ENCODE measurements around the gene PCDHGC5. TPM values are rescaled to one million over a fixed set of nuclear protein-coding genes. Genes with fewer than 3 reads are reported as not detected.

Gene PCDHGC5
- total and polyA plus RNA-seq, 2 of the 8 experiments (the other 6 are each of a cell fraction or from before 2014, with no cell fraction given): 0.41 to 1.1 TPM

DNA sequence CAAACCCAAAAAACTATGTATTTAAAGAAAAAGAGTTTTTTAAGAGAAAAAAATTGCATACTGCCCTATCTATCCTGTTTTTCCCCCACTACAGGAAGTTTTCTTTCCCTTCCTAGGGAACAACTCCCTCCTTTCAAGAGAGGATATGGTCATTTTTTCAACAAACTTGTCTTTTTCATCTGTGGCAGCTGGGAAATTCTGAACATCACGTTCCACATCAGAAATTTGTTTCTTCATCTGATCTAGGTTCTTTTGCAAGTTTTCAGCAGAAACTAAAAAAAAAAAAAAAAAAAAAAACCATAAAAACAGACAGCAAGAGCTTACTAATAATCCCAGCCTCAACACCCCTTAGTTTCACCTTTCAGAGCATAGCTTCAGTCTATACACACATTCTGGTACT lies 38.5 kb downstream of the PCDHGC5 start (continued):
- TF ChIP-seq, protein P1, sequence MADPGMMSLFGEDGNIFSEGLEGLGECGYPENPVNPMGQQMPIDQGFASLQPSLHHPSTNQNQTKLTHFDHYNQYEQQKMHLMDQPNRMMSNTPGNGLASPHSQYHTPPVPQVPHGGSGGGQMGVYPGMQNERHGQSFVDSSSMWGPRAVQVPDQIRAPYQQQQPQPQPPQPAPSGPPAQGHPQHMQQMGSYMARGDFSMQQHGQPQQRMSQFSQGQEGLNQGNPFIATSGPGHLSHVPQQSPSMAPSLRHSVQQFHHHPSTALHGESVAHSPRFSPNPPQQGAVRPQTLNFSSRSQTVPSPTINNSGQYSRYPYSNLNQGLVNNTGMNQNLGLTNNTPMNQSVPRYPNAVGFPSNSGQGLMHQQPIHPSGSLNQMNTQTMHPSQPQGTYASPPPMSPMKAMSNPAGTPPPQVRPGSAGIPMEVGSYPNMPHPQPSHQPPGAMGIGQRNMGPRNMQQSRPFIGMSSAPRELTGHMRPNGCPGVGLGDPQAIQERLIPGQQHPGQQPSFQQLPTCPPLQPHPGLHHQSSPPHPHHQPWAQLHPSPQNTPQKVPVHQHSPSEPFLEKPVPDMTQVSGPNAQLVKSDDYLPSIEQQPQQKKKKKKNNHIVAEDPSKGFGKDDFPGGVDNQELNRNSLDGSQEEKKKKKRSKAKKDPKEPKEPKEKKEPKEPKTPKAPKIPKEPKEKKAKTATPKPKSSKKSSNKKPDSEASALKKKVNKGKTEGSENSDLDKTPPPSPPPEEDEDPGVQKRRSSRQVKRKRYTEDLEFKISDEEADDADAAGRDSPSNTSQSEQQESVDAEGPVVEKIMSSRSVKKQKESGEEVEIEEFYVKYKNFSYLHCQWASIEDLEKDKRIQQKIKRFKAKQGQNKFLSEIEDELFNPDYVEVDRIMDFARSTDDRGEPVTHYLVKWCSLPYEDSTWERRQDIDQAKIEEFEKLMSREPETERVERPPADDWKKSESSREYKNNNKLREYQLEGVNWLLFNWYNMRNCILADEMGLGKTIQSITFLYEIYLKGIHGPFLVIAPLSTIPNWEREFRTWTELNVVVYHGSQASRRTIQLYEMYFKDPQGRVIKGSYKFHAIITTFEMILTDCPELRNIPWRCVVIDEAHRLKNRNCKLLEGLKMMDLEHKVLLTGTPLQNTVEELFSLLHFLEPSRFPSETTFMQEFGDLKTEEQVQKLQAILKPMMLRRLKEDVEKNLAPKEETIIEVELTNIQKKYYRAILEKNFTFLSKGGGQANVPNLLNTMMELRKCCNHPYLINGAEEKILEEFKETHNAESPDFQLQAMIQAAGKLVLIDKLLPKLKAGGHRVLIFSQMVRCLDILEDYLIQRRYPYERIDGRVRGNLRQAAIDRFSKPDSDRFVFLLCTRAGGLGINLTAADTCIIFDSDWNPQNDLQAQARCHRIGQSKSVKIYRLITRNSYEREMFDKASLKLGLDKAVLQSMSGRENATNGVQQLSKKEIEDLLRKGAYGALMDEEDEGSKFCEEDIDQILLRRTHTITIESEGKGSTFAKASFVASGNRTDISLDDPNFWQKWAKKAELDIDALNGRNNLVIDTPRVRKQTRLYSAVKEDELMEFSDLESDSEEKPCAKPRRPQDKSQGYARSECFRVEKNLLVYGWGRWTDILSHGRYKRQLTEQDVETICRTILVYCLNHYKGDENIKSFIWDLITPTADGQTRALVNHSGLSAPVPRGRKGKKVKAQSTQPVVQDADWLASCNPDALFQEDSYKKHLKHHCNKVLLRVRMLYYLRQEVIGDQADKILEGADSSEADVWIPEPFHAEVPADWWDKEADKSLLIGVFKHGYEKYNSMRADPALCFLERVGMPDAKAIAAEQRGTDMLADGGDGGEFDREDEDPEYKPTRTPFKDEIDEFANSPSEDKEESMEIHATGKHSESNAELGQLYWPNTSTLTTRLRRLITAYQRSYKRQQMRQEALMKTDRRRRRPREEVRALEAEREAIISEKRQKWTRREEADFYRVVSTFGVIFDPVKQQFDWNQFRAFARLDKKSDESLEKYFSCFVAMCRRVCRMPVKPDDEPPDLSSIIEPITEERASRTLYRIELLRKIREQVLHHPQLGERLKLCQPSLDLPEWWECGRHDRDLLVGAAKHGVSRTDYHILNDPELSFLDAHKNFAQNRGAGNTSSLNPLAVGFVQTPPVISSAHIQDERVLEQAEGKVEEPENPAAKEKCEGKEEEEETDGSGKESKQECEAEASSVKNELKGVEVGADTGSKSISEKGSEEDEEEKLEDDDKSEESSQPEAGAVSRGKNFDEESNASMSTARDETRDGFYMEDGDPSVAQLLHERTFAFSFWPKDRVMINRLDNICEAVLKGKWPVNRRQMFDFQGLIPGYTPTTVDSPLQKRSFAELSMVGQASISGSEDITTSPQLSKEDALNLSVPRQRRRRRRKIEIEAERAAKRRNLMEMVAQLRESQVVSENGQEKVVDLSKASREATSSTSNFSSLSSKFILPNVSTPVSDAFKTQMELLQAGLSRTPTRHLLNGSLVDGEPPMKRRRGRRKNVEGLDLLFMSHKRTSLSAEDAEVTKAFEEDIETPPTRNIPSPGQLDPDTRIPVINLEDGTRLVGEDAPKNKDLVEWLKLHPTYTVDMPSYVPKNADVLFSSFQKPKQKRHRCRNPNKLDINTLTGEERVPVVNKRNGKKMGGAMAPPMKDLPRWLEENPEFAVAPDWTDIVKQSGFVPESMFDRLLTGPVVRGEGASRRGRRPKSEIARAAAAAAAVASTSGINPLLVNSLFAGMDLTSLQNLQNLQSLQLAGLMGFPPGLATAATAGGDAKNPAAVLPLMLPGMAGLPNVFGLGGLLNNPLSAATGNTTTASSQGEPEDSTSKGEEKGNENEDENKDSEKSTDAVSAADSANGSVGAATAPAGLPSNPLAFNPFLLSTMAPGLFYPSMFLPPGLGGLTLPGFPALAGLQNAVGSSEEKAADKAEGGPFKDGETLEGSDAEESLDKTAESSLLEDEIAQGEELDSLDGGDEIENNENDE (IDR thresholded peaks at IDR 0.05; ENCODE audit: insufficient replicate concordance, low read length): no peak
- TF ChIP-seq KDM1A (IDR thresholded peaks at IDR 0.05; ENCODE audit: borderline replicate concordance, low read length) (no peak), TAF1 (IDR thresholded peaks at IDR 0.05; ENCODE audit: low read depth, low read length) (no peak), RXRA (IDR thresholded peaks at IDR 0.05; ENCODE audit: insufficient read depth, low read depth, low read length) (no peak), TEAD4 (IDR thresholded peaks at IDR 0.05; ENCODE audit: low read depth, low read length) (no peak), ZNF274 (IDR thresholded peaks at IDR 0.05; ENCODE audit: borderline replicate concordance, extremely low read depth, low read length) (no peak), TAF7 (optimal IDR thresholded peaks at IDR 0.05; ENCODE audit: borderline replicate concordance, low read depth, low read length) (no peak), HDAC2 (IDR thresholded peaks at IDR 0.05; ENCODE audit: borderline replicate concordance in 1 of 2, low read depth in 2 of 2, low read length in 2 of 2) (no peak), SUZ12 (IDR thresholded peaks at IDR 0.05; ENCODE audit: low read length) (no peak)
- TF ChIP-seq, protein P2, sequence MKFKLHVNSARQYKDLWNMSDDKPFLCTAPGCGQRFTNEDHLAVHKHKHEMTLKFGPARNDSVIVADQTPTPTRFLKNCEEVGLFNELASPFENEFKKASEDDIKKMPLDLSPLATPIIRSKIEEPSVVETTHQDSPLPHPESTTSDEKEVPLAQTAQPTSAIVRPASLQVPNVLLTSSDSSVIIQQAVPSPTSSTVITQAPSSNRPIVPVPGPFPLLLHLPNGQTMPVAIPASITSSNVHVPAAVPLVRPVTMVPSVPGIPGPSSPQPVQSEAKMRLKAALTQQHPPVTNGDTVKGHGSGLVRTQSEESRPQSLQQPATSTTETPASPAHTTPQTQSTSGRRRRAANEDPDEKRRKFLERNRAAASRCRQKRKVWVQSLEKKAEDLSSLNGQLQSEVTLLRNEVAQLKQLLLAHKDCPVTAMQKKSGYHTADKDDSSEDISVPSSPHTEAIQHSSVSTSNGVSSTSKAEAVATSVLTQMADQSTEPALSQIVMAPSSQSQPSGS (IDR thresholded peaks at IDR 0.05; ENCODE audit: low read length): no peak

Data from H1 (cell line).